ENCODE data around the gene NCOA1. TPM values are rescaled to one million over a fixed set of nuclear protein-coding genes. Genes with fewer than 3 reads are reported as not detected.
"Not testable (repeated sequence)": the region's sequence is repeated elsewhere in the genome, so short reads cannot be mapped to it uniquely, and the experiment has no call there.

The NCOA1 gene
- total RNA-seq, 2 experiments from 2014 or later = 35.5 to 40.6 TPM

DNA sequence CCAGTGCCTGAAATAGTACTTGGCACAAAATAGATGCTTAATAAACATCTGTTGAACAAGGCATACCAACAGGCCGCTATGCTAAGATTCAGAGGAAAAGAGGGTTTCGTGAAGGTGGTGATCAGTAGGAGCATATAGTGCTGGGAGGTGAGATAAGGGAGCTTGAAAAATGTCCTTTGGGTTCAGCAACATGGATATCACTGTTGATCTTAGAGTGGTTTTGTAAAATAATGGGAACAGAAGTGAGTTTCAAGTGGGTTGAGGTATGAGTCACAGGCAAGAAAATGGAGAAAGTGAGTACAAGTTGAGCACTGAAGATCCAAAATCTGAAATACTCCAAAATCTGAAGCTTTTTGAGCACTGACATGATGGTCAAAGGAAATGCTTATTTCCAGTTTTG lies 306.6 kb downstream of the NCOA1 start:
- H3K36me3 Mint-ChIP-seq (ENCODE audit: low read depth) = peaks cover 57% of the 10 kb centered on the region
- ChIA-PET CTCF (no interaction called here), POLR2A (no interaction called here)
- intact Hi-C loops (cut with DNase I, micrococcal nuclease) = loop anchor here (5.0 to 10.0 kb wide), 3 partner anchors 120 to 1077 kb away; partner anchors contain the start of genes ASXL2 (in 1 of the 2) and NCOA1 (in 1 of the 2)
- no peak for ATAC-seq (ENCODE audit: poor library complexity)
- Histone ChIP-seq H3K27ac (ENCODE audit: low read depth in 1 of 2, low read length in 2 of 2) (no peak overlapping the region), H3K9me3 (ENCODE audit: control insufficient read depth in 1 of 2, insufficient read depth in 1 of 2, low read length in 2 of 2) (no peaks in the 10 kb centered on the region), H3K27me3 (ENCODE audit: control insufficient read depth in 1 of 2, insufficient read depth in 2 of 2, low read length in 2 of 2) (no peaks in the 10 kb centered on the region), H3K36me3 (ENCODE audit: insufficient read depth, low read length) (no peaks in the 10 kb centered on the region), H3K4me1 (ENCODE audit: insufficient read depth, low read length) (peaks cover 10% of the 10 kb centered on the region), H3K4me3 (ENCODE audit: low read length) (no peak overlapping the region)
- H3K27me3 Mint-ChIP-seq = no peaks in the 10 kb centered on the region
- TF ChIP-seq, protein P1, sequence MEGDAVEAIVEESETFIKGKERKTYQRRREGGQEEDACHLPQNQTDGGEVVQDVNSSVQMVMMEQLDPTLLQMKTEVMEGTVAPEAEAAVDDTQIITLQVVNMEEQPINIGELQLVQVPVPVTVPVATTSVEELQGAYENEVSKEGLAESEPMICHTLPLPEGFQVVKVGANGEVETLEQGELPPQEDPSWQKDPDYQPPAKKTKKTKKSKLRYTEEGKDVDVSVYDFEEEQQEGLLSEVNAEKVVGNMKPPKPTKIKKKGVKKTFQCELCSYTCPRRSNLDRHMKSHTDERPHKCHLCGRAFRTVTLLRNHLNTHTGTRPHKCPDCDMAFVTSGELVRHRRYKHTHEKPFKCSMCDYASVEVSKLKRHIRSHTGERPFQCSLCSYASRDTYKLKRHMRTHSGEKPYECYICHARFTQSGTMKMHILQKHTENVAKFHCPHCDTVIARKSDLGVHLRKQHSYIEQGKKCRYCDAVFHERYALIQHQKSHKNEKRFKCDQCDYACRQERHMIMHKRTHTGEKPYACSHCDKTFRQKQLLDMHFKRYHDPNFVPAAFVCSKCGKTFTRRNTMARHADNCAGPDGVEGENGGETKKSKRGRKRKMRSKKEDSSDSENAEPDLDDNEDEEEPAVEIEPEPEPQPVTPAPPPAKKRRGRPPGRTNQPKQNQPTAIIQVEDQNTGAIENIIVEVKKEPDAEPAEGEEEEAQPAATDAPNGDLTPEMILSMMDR (IDR thresholded peaks at IDR 0.05) = no peak
- H3K27ac Mint-ChIP-seq = no peak overlapping the region
- no peak for DNase-seq
- H3K4me3 Mint-ChIP-seq = no peak overlapping the region
- peaks cover 16% of the 10 kb centered on the region for H3K4me1 Mint-ChIP-seq (ENCODE audit: low read depth)
- no peaks in the 10 kb centered on the region for H3K9me3 Mint-ChIP-seq

DNA sequence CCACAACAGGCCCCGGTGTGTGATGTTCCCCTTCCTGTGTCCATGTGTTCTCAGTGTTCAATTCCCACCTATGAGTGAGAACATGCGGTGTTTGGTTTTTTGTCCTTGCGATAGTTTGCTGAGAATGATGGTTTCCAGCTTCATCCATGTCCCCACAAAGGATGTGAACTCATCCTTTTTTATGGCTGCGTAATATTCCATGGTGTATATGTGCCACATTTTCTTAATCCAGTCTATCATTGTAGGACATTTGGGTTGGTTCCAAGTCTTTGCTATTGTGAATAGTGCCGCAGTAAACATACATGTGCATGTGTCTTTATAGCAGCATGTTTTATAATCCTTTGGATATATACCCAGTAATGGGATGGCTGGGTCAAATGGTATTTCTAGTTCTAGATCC lies 309.4 kb downstream of the NCOA1 start:
- POLR2A ChIA-PET; H3K4me1 Mint-ChIP-seq (ENCODE audit: low read depth); H3K9me3 Mint-ChIP-seq; ATAC-seq (ENCODE audit: poor library complexity); H3K36me3 ChIP-seq (ENCODE audit: insufficient read depth, low read length); H3K4me3 Mint-ChIP-seq; intact Hi-C loops (cut with DNase I, micrococcal nuclease); H3K27me3 ChIP-seq (ENCODE audit: control insufficient read depth in 1 of 2, insufficient read depth in 2 of 2, low read length in 2 of 2); CTCF ChIA-PET; H3K4me1 ChIP-seq (ENCODE audit: insufficient read depth, low read length); DNase-seq; H3K27ac Mint-ChIP-seq; H3K4me3 ChIP-seq (ENCODE audit: low read length); H3K27me3 Mint-ChIP-seq; H3K9me3 ChIP-seq (ENCODE audit: control insufficient read depth in 1 of 2, insufficient read depth in 1 of 2, low read length in 2 of 2); H3K27ac ChIP-seq (ENCODE audit: low read depth in 1 of 2, low read length in 2 of 2): not testable (repeated sequence)
- peaks cover 63% of the 10 kb centered on the region for H3K36me3 Mint-ChIP-seq (ENCODE audit: low read depth)

DNA sequence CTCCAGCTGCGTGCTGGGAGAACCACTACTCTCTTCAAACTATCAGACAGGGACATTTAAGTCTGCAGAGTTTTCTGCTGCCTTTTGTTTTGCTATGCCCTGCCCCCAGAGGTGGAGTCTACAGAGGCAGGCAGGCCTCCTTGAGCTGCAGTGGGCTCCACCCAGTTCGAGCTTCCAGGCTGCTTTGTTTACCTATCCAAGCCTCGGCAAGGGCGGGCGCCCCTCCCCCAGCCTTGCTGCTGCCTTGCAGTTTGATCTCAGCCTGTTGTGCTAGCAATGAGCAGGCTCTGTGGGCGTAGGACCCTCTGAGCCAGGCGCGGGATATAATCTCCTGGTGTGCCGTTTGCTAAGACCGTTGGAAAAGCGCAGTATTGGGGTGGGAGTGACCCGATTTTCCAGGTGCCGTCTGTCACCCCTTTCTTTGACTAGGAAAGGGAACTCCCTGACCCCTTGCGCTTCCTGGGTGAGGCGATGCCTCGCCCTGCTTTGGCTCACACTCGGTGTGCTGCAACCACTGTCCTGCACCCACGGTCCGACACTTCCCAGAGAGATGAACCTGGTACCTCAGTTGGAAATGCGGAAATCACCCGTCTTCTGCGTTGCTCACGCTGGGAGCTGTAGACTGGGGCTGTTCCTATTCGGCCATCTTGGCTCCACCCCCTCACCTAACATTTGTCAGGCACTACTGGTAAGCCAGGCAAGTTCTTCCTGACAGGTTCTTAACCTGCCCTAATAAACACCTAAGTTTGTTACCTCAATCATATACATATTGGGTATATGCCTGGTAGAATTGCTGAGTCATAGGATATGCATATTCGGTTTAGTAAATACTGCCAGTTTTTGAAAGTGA lies 315.0 kb downstream of the NCOA1 start:
- H3K4me3 ChIP-seq (ENCODE audit: low read length); H3K9me3 ChIP-seq (ENCODE audit: control insufficient read depth in 1 of 2, insufficient read depth in 1 of 2, low read length in 2 of 2); DNase-seq; ATAC-seq (ENCODE audit: poor library complexity); H3K4me3 Mint-ChIP-seq; H3K27me3 Mint-ChIP-seq; H3K9me3 Mint-ChIP-seq; CTCF ChIA-PET; H3K27ac ChIP-seq (ENCODE audit: low read depth in 1 of 2, low read length in 2 of 2); H3K27ac Mint-ChIP-seq; intact Hi-C loops (cut with DNase I, micrococcal nuclease); H3K36me3 ChIP-seq (ENCODE audit: insufficient read depth, low read length); H3K27me3 ChIP-seq (ENCODE audit: control insufficient read depth in 1 of 2, insufficient read depth in 2 of 2, low read length in 2 of 2); H3K4me1 ChIP-seq (ENCODE audit: insufficient read depth, low read length); POLR2A ChIA-PET: not testable (repeated sequence)
- Mint-ChIP-seq H3K36me3 (ENCODE audit: low read depth) (peaks cover 38% of the 10 kb centered on the region), H3K4me1 (ENCODE audit: low read depth) (peaks cover 16% of the 10 kb centered on the region)

DNA sequence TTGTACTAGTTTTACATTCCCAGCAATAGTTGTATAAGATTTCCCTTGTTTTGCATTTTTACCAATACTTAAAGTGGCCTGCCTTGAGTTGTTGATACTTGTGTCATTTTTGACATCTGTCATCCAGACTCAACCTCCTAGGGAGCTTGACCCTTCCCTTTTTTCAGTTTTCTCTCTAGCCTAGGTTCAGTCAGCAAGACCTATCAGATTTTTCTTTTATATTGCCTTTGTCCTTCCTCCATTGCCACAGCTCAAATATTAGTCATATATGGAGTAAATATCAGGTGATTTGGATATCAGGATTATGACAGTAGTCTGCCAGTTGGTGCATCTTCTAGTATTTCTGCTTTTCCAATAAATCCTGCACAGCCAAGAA lies 315.6 kb downstream of the NCOA1 start:
- intact Hi-C loops (cut with DNase I, micrococcal nuclease) = no loop called here
- Mint-ChIP-seq H3K27ac (no peak overlapping the region), H3K36me3 (ENCODE audit: low read depth) (peaks cover 34% of the 10 kb centered on the region), H3K27me3 (no peaks in the 10 kb centered on the region), H3K9me3 (no peaks in the 10 kb centered on the region), H3K4me3 (no peak overlapping the region), H3K4me1 (ENCODE audit: low read depth) (peaks cover 16% of the 10 kb centered on the region)
- H3K27ac ChIP-seq (ENCODE audit: low read depth in 1 of 2, low read length in 2 of 2) = no peak overlapping the region
- ChIA-PET POLR2A (no interaction called here), CTCF (interaction anchor here (0.7 kb wide), 1 partner anchor 21 kb away, joined by 4 read pairs; no protein-coding TSS in a partner anchor)
- no peak overlapping the region for H3K4me3 ChIP-seq (ENCODE audit: low read length)
- peaks cover 0 to 7% of the 10 kb centered on the region in 2 experiments for H3K9me3 ChIP-seq (ENCODE audit: control insufficient read depth in 1 of 2, insufficient read depth in 1 of 2, low read length in 2 of 2)
- DNase-seq (no peak), ATAC-seq (ENCODE audit: poor library complexity) (no peak)
- no peaks in the 10 kb centered on the region for H3K27me3 ChIP-seq (ENCODE audit: control insufficient read depth in 1 of 2, insufficient read depth in 2 of 2, low read length in 2 of 2)
- H3K36me3 ChIP-seq (ENCODE audit: insufficient read depth, low read length) = no peaks in the 10 kb centered on the region
- TF ChIP-seq, protein P1 (IDR thresholded peaks at IDR 0.05) = no peak
- no peaks in the 10 kb centered on the region for H3K4me1 ChIP-seq (ENCODE audit: insufficient read depth, low read length)

All from CD4-positive, alpha-beta T cell (primary cell).